HG03469 (cell line): ENCODE measurements around the gene MTG2.

Experiments used
- ATAC-seq: cut with Tn5 transposase; IDR thresholded peaks from one replicate; pipeline ENCODE4 v1.9.1; 2021; ENCODE audit warnings: mild to moderate bottlenecking, moderate library complexity, moderate number of reproducible peaks; ENCODE audit not compliant: unreplicated experiment

The MTG2 gene

DNA sequence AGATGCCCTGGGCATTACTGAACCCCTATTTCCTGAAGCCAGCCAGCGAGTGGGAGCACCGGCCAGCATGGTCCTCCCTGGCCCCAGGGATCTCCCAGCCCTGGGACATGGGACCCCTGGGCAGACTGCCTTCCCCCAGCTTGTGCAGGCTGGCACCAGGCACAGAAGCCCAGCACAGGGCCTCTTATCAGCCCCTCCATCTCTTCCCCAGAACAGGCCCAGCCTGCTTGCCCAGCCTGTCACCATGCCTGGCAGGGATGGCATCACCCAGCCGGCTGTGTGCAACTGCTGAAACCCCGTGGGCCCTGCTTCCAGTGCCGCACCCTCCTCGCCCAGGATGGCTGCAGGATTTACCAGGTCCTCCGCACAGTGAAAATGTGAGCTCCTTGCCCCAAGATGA, 49.4 kb downstream of the MTG2 start:
- ATAC-seq, result no peak

DNA sequence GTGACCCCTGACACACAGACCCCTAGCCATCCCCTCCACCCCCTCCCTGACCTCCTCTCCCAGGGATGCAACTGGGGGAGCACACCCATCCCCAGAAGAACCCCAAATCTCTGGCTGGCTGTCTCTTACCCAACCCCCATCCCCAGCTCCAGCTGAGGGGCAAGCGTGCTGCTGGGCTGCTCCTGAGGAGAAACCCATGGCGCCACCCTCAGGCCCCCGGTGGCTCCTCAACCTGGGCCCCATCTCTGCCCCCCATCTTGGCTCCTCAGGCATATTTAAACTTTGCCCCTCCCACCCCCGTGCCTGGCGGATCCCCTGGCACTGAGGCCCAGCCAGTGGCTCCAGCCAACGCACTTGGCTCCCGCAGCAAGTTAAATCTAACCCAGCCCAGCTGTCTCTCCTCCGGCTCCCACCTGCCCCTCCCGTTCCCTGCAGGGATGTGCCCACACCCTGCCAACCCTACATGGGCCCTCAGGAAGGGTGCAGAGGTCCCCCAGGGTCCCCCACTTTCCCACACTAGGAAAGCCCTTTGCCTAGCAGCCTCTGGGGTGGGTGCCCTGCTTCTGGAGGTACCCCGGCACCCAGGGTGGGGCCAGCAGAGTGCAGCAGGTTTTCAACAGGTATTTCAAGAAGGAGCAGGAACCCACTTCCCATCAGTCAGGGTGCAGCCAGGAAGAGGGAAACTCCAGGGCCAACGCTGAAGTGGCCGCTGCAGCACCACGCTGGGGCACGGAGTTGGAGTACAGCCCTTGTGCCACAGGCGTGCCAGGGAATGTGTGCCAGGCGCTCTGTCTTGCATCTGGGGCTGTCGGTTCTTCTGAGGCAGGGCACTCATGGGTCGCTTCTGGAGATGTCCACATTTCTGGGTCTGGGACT, 50.2 kb downstream of the MTG2 start:
- no peak for ATAC-seq

DNA sequence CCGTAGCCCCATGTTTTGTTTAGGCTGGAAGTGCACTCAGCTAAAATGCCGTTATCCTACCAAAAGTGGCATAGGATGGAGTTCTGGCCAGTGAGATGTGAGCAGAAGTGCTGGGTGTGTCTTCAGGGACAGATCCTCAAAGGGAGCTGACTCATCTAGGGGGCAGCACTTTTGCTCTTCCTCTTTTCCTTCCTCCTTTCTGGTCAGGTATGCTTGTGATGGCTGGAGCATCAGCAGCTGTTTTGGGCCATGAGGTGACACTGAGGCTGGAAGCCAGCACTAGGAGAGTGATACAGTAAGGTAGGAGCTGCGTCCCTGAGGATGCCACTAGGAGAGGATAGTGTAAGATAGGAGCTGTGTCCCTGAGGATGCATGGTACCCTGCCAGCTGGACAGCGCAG, 50.9 kb downstream of the MTG2 start:
- ATAC-seq, result no peak

DNA sequence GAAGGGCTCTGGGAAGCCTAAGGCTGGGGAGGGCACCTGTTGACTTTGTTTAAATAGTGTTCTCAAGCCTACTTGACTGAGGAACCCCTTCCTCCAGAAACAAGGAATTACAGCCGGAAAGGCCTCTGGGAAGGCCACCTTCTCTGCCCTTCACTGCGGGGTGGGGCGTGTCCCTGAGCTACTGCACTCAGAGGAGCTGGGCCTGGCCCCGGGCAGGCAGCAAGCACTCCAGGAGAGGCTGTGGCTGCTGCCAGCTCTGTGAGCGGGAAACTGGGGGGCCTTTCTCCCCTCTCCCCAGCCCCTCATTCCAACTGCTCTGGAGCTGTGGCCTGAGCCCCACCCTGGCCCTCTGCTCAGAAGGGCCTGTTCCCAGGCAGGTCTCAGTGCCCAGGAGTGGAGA, 51.5 kb downstream of the MTG2 start:
- no peak for ATAC-seq

DNA sequence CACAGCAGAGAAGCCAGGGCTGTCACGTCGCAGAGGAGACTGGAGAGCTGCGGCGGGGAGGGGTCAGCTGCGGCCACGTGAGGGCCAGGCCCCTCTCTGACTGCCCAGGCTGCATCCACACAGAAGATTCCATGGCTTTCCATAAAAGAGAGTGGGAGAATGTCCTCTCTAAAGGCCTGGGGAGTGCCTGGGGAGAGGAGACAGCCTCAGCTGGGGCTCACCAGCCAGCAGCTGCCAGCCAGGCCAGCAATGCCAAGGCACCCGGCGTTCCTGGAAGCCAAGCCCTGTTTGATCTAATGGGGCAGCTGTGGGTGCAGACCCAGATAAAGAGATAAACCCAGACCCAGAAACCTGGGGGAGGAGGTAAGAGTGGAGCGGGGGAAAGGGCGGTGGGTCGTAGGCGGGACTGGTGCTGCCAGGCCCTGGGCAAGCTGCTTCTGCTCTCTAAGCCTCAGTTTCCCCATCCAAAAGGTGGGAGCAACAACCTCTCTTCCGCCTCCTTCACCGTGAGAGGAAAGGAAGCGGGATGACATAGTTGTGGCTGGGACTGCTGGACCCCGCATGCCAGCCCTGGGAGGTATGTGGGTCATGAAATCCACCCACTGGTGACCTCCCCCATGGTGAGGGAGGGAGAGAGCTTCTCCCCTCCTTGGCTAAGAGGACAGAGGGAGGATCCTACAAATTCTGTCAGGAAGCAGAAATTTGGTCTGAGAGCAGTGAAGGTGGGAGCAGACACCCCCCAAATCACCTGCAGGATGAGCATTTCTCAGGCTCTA, 52.4 kb downstream of the MTG2 start:
- ATAC-seq, result no peak

DNA sequence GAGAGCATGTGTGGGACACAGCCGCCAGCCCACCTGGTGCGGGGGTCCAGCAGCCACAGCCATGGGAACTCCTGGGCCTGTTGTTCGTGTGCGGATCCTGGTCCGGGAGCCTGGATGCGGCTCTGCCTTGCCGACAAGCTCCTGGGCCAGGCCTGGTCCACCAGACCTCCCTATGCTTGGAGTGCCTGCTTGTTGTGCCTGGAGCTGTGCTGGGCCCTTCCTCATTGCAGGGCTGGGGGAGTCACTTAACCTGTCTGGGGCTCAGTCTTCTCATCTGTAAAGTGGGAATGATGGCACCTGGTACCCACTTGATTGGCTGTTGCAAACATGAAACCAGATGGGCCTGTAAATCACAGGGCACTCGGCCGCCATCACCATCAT, 52.9 kb downstream of the MTG2 start:
- ATAC-seq, result no peak

DNA sequence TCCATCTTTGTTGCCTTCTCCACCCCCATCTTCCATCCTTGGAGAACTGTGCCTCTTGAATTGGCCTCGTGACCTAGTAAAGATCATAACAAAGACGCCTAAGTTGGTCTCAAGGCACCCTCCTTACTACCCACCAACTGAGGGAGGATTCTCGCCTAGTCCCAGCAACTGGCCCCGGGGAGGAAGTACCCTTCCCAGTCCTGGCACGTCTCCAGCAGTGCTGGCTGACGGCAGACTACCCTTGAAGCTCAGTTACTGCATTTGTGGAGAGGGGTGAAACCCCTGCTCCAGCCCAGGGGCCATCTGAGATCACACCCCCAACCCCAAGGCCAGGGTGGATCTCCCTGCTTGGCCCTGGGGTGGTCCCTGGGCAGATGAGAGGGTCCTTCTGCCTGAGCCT, 53.4 kb downstream of the MTG2 start:
- ATAC-seq, result no peak

DNA sequence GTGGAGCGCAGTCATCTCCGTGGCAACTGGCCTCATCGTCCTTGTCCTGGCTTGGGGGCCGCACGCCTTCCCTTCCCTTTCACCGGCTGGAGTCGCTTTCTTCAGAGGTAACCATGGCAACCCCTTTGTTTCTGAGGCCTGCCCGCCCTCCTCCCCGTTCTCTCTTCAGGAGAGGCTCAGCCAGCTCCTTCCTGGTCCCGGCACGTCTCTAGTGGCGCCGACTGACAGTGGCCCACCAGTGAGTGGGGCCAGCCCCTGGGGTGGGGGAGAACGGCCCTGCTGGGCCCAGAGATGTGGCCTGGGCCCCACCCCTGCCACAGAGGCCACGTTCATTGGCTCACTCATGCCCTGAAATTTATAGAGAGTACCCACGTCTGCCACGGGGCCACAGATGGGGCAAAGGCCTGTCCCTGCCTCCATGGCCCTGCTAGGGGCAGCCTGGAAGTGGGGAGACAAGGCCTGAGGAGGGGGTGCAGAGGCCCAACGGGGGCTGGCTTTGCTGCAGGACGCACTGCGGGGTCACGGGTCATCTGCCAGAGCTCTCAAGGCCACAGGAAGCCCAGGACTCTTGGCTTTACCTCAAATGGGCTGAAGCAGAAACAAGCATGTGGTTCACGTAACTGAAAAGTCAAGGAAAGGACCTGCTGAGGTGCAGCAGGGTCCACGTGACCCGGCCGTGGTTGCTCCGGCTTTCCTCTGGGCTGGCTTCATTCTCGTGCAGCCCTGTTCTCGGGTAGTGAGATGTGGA, 54.1 kb downstream of the MTG2 start:
- ATAC-seq, result no peak

DNA sequence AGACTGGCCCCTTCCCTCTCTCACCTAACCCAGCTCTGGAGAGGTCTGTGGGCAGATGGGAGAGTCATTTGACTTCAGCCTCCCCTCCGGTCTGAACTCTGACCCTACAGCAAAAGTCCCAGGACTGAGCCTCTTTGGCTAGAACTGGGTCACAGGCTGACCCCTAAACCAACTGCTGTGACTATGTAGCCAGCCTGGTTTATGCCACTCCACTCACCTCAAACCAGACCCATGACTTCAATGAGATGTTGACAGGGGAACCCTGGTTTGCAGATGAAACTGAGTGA, 54.6 kb downstream of the MTG2 start:
- ATAC-seq, result no peak

DNA sequence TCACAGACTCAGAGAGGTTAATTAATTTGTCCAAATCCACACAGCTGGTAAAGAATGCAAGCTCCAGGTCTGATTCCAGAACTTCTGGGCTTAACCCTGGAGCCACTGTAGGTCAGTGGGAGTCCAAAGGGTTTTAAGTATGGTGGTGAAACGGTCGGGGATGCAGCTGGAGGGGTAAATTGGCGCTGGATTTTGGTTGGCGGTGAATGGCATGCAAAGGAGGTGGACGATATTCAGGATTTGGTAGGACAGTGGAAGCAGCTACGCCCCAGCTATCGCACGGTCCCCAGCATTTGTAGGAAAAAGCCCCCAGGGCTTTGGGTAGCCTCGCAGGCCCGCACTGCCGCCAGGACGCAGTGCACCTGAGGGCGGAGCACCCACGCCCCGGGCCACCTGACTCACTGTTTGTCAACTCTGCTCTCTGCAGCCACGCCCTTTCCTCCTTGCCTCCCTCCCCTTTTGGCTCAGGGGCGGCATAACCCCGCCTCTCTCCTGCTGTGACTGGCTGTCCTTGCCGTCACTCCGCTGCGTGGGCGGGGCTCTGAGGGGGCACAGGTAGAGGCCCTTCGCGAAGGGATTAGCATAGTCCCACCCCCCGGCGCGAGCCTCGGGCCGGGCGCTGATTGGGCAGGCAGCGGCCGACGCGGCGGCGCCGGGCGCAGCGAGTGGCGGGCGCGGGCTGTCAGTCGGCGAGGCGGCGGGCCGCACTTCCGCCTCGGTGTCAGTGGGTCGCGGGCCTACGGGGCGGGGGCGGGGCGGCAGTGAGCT, 55.2 kb downstream of the MTG2 start, which contains the start of gene OSBPL2:
Gene OSBPL2 (plus strand): TSS at position 721 of the 768 bp plus-strand sequence. CDS start 17,664 bp downstream, outside the sequence.
- peak; percentile 96 for ATAC-seq

DNA sequence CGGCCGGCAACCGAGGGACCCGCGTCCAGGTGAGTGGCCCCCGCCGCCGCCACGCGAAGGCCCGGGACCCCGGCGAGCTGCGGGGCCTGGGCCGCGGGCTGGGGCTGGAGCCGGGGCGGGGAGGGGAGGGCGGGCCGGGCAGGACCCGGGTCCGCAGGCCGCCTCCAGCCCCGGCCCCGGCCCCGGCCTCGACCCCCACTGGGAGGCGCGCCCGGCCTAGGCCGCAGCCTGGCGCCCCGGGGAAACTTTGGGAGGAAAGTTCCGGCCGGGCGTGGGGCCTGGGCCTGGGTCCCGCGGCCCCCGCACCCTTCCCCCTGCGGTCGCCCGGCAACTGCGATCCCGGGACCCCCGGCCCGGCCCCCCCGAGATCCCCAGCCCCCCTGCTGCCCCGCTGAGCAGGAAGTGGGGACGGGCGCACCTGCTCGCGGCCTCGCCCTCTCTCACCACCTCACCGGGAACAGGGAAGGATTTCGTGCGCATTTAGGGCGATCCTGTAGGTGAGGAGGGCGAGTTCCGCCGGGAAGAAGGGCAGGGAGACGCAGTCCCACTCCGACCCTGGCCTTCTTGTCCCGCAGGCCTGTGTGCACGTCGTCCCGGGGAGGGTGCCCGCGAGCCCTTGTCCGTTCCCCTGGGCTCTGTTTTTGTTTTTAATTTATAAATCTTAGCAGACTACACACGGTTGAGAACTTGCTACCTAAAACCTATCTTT, 55.9 kb downstream of the MTG2 start:
- no peak for ATAC-seq

DNA sequence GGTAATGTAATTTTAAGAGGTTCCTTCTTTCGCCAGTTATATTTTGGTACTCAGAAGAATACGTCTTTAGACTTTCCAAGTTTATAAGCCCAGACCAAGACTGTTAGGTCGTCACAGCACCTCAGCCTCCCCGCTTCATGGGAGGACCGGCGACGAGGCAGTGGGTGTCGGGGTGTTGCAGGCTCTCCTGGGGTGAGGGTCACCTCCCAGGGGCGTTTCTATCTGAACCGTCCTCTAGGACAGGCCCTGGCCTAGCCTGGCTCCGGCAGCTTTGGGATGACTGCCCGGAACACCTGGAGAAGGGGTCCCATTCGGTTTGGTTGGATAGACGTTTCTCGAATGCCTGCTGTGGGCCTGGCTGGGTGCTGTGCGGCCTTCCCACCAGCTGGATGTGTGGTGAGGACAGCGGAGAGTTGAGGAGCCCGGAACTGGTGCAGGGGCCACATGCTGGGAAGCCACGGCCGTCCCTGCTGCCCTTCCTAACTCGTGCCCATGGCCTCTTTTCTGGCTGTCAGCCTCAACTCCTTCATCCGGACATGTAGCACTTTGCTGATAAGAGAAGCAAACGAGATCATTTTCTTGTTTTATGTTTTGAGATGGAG, 56.6 kb downstream of the MTG2 start:
- ATAC-seq, result no peak

DNA sequence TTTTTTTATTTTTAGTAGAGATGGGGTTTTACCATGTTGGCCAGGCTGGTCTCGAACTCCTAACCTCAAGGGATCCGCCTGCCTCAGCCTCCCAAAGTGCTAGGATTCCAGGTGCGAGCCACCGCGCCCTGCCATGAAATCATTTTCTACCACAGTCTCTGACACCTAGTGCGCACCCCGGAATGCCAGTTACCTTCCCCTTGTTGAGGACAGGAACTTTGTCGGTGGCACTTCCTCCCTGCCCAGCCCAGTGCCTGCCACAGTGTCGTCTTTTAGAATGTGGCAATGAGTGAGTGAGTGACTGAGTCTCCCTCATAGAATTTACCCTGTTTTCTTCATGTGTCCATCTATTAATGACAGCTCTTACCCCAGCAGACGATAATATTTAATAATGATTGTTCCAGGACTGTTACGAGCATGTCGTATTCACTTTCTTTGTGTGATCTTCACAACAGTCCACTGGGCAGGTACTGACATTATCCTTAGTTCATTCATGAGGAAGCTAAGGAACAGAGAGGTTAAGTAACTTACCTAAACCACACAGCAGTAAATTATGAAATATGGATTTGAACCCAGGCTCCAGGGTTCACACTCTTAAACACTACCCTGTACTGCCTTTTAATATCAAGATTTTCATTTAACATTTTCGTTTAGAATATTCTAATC, 57.3 kb downstream of the MTG2 start:
- ATAC-seq, result no peak

DNA sequence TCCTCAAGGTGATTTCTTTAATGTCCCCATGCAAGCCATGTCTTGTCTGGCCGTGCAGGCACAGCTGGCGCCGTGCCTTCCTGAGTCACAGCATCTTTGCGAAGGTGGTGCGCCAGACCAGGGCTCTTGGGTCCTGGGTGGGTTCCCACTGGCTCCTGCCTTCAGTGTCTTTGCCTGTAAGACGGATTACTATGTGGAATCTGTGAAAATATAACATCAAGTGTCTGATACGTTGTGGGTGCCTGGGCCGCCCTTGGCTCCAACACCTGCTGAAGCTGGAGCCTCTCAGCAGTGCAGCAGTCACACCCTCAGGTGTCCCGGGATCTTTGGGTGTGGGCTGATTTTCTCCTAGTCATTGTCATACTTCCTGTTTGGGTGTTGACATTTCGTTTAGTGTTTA, 58.7 kb downstream of the MTG2 start:
- no peak for ATAC-seq

DNA sequence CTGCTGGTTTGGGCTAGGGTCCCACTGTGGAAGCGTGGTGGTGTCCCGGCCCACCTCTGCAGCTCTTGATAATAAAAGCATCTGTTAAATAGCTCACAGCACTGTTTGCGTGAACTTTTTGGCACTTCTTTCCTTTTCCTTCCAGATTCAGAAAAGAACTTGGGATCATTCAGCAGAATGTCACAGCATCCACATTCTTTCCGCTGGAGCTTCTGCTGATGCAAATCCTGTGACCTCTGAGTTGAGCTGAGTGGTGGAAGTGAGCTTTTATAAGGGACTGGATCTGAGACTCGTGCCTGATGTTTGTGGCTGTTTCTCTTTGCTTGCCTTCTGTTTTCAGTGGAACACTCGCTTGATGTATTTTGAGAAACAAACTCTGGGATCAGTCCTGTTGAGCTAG, 59.3 kb downstream of the MTG2 start:
- ATAC-seq, result no peak

DNA sequence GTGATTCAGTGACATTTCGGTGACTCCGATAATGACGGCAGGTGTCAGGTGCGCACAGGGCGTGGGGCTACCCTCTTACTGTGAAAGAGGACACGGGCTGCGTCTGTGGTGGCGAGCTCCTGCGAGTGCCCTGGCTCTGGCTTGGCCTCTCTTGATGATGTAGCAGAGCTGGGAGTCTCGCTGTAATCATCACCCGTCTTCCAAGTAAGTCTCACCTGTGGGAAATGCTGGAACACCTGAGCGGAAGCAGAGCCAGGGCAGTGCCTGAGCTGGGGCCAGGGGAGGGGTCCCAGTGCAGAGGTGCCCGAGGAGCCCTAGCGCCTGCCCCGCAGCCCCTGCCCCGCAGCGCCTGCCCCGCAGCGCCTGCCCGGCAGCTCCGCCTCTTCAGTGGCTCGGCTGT, 60.3 kb downstream of the MTG2 start:
- no peak for ATAC-seq

DNA sequence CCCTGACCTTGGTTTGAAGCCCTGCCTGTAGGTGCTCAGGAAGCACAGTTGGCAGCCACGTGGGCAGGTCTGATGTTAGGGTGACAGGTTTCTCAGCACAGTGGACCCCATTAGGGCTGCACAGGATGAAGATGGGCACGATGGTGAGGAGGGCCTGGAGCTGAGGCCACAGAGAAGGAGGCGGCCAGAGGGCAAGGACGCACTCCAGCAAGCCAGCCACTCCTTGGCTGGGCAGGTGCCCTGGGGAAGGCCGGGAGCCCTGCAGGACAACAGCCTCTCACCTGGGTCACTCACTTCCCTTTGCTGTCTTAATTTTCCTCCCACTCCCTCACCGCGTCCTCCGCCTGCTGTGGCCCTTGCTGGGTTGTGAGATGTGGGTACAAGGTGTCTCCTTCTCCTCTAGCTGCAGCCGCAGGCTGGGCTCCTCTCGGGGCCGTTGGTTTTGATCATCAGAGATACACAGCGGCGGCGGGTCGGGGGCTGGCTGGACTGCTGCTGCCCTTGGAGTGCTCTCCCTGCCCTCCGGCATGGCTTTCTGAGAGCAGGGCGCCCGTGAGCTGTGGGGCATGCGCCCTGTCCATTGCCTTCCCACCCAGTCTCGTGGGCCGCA, 61.2 kb downstream of the MTG2 start:
- no peak for ATAC-seq

DNA sequence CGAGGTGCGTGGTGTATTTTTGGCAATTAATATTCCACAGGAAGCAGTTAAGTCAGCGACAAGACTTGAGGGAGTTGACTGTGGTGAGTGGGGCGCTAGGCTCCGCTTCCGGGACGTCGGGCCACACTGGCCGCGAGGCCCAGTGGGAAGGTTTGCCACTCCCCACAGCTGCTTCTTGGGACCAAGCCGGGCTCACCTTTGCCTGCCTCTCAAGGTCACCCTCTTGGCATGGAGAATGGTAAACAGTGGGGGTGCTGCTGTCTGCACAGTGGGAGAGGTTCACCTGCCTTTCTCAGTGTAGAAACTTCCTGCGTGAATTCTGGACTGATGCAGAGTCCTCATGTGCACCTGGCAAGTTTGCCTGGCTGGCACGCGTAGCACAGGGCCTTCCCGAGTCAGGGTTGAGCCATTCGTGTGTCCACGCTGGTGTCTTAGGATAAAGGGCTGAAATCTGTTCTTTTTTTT, 61.8 kb downstream of the MTG2 start:
- no peak for ATAC-seq

DNA sequence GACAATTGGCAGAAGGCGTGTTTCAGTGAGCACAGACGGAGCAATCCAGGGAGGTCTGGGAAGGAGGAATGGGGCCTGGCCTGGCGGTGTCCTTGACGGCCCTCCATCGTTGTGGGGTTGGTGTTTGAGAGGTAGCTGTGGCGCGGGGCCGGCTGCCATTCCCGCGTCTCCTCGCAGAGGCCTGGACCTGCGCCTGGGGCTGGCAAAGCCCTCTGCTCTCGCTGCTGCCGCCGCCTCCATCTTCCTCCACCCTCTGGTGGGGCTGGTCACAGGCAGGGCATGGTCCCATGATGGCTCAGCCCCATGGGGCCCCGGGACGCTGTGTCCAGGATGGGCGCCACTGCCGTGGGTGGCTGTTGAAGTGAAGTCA, 63.1 kb downstream of the MTG2 start:
- ATAC-seq, result no peak
